H1 (cell line): ENCODE measurements around the gene SRSF2. TPM values are rescaled to one million over a fixed set of nuclear protein-coding genes. Genes with fewer than 3 reads are reported as not detected.

Experiments used
- CHD7 ChIP-seq: fragments of 300-600 bp; sonication (generic); IDR thresholded peaks from 2 replicates; pipeline ENCODE4 v1.7.1; 2012; ENCODE audit warnings: low read length, moderate library complexity, mild to moderate bottlenecking, inconsistent platforms; ENCODE audit not compliant: insufficient replicate concordance
- GABPA ChIP-seq: IDR thresholded peaks from 2 replicates; pipeline ENCODE4 v1.6.1; 2011; ENCODE audit warnings: mild to moderate bottlenecking, low read length, moderate library complexity, borderline replicate concordance; ENCODE audit not compliant: insufficient read depth
- KDM1A ChIP-seq: fragments of 200-600, 300-600 bp; sonication (generic); IDR thresholded peaks from 2 replicates; pipeline ENCODE4 v1.7.1; 2016; ENCODE audit warnings: mild to moderate bottlenecking, low read length, borderline replicate concordance
- RBBP5 ChIP-seq: IDR thresholded peaks from 2 replicates; pipeline ENCODE4 v1.7.1; 2012; ENCODE audit warnings: low read depth, mild to moderate bottlenecking, inconsistent platforms, low read length, moderate library complexity, borderline replicate concordance
- RNF2 ChIP-seq: fragments of 200-900, 300-1000 bp; sonication (generic); IDR thresholded peaks from 2 replicates; pipeline ENCODE4 v1.7.1; 2016; ENCODE audit warnings: borderline replicate concordance, low read depth, mild to moderate bottlenecking, antibody characterized with exemption, low read length; ENCODE audit not compliant: poor library complexity, severe bottlenecking; ENCODE audit errors: missing control alignments
- SIX5 ChIP-seq: IDR thresholded peaks from 2 replicates; pipeline ENCODE4 v1.6.1; 2011; ENCODE audit warnings: mild to moderate bottlenecking, low read depth, low read length
- SUZ12 ChIP-seq: fragments of 200-600 bp; sonication (generic); IDR thresholded peaks from 2 replicates; pipeline ENCODE4 v1.6.1; 2012; ENCODE audit warnings: mild to moderate bottlenecking, inconsistent platforms, low read length, moderate library complexity, mixed read lengths
- polyA plus RNA-seq, 7 experiments: library from polyadenylated mRNA; depleted of rRNA in 3 of 7; stranded (reverse) in 5 of 7; unstranded in 2 of 7; fragments of >200 nt in 5 of 7; fragments of 200-250 nt in 2 of 7; gene quantifications; 1 replicate in 5 of 7; 2 replicates in 1 of 7; 4 replicates in 1 of 7; pipeline versions ENCODE4 v1.2.1 to v1.2.3, GENCODE V29; 2011 to 2013; ENCODE audit warnings: missing spikeins in 2 of 7, mixed read lengths in 2 of 7
- total RNA-seq: library from RNA; stranded (reverse); fragmentation: NEBNext Ultra II Directional; extraction: Animal tissue kit (Norgen Biotek cat#: 25700); gene quantifications from 2 replicates; pipeline ENCODE4 v1.2.1, GENCODE V29; 2021

Gene SRSF2
- total and polyA plus RNA-seq, 2 of the 8 experiments (the other 6 are each of a cell fraction or from before 2014, with no cell fraction given), result 397 to 401 TPM

- TF ChIP-seq CHD7, result no peak
- TF ChIP-seq SIX5, result no peak
- no peak for TF ChIP-seq RNF2
- no peak for TF ChIP-seq GABPA
- TF ChIP-seq KDM1A, result no peak
- no peak for TF ChIP-seq SUZ12
- no peak for TF ChIP-seq RBBP5
Measured at GRCh38 chr17:76716839-76717215, 20.3 kb downstream of the SRSF2 start (continued).
